Measurements from ENCODE around the gene MRPS2.
"Not testable (repeated sequence)": the region's sequence is repeated elsewhere in the genome, so short reads cannot be mapped to it uniquely, and the experiment has no call there.

The MRPS2 gene

DNA sequence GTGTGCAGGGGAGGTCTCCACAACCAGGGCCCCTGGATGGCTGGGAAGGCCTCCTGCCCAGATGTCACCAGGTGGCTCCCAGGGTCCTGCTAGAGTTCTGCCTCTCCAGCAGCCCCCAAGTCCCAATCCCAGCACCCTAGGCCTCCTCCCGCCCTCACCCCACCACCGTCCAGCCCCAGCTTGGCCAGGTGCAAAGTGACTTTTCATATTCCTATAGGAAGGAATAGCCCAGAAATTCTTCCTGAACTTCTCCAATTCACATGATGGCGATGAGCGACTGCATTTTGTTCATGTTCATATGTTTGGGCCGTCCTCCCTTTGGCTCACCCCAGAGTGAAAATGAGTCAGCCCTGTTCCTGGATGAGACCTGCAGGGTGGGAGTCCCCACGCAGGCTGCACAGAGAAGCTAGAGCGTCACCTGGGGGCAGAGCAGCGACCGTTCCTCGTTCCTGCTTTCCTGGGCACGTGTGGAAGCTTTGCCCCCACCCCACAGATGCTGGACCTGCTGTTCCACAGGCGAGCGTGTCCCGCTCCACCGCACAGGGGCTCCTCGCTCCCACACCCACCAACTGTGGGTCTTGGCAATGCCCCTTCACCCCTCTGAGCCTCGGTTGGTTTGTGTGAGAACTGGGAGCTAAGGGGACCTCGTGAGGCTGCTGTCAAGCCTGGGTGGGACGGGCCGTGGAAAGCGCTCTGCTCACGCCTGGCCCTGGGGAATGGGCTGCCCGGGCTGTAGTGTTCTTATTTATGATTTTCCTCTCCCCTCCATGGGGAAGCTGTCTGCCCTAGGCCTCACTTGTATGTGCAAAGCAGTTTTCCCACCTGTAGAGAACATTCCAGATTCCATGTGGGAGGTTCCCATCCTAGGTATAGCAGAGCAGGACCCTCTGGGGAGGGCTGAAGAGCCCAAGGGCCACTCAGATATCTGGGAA, 6.9 kb downstream of the MRPS2 start:
- no peak for TF ChIP-seq CTCF (conservative IDR thresholded peaks at IDR 0.05)
- TF ChIP-seq ZFX (IDR thresholded peaks at IDR 0.05), result no peak
- H3K27ac ChIP-seq, result no peak overlapping the region

- TF ChIP-seq ZFX (IDR thresholded peaks at IDR 0.05), result no peak
- no peak for TF ChIP-seq CTCF (conservative IDR thresholded peaks at IDR 0.05)
- H3K27ac ChIP-seq, result no peak overlapping the region
Observed at GRCh38 chr9:135508211-135508820, 7.8 kb downstream of the MRPS2 start.

DNA sequence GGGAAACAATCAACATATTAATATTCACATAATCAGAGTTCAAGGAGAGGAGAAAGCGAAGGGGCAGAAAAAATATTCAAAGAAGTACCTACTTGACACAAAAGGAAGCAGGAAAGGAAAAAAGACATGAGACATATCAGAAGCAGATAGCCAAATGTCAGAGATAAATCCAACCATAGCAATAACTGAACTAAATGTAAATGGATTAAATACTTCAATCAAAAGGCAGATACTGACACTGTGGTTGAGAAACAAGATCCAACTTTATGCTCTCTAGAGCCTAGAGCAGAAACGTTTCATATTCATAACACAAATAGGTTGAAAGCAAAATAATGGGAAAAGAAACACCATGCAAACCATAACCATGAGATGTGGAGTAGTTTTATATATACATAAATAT, 9.0 kb downstream of the MRPS2 start:
- H3K27ac ChIP-seq, result no peak overlapping the region

GRCh38 chr9:135512241-135512603, 11.7 kb downstream of the MRPS2 start:
- H3K27ac ChIP-seq, result no peak overlapping the region
- TF ChIP-seq CTCF (conservative IDR thresholded peaks at IDR 0.05) (no peak), ZFX (IDR thresholded peaks at IDR 0.05) (no peak)

More for the DNA sequence above, 9.0 kb downstream of the MRPS2 start:
- TF ChIP-seq CTCF (conservative IDR thresholded peaks at IDR 0.05), result no peak

GRCh38 chr9:135512904-135513303, 12.4 kb downstream of the MRPS2 start:
- TF ChIP-seq CTCF (conservative IDR thresholded peaks at IDR 0.05) (no peak), ZFX (IDR thresholded peaks at IDR 0.05) (no peak)
- no peak overlapping the region for H3K27ac ChIP-seq

- TF ChIP-seq CTCF (conservative IDR thresholded peaks at IDR 0.05) (no peak), ZFX (IDR thresholded peaks at IDR 0.05) (no peak)
- no peak overlapping the region for H3K27ac ChIP-seq
Observed at GRCh38 chr9:135513351-135513846, 12.9 kb downstream of the MRPS2 start.

DNA sequence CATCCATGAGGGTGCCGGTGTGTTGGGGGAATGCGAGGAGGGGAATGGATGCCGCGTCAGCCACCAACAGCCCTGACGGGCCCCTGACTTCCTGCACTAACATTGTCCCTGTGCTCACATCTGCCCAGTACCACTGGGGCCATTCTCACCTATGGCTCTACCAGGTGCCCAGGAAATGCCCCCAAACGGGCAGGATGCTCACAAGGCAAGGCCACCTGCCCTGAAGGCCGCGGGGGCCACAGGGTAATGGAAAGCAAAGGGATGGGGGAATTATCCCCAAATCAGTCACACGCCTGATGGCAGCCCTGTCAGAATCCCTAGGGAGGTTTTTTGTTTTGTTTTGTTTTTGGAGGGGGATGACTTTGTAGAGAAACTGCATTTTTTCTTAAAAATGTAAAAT, 13.4 kb downstream of the MRPS2 start:
- not testable (repeated sequence) for H3K27ac ChIP-seq

Data from C4-2B (cell line).